Panc1 (cell line): ENCODE results near the gene HOMER2. TPM values are rescaled to one million over a fixed set of nuclear protein-coding genes. Genes with fewer than 3 reads are reported as not detected.

Experiments
- ATAC-seq: fragments of 200-7000 bp; cut with Tn5 transposase; 2 replicates; pipeline ENCODE4 v1.9.1; 2020; ENCODE audit warnings: mild to moderate bottlenecking, moderate library complexity
- BruUV-seq: library from RNA; stranded (reverse); fragments of 400-500 nt; replicated peaks from 2 replicates; lab custom pipeline; 2021; lab: Mats Ljungman, UMichigan
- CTCF ChIA-PET: fragments of 300-600 bp; sonication (Branson Sonifier 250); formaldehyde crosslinking; loops from one replicate; lab custom pipeline; 2022; ENCODE audit warnings: antibody characterized with exemption; lab: Charles Lee
- POLR2A ChIA-PET: fragments of 300-600 bp; sonication (Branson Sonifier 250); formaldehyde crosslinking; loops from one replicate; lab custom pipeline; 2022; ENCODE audit warnings: antibody characterized with exemption; lab: Charles Lee
- DNase-seq: peaks from one replicate; pipeline ENCODE4 v3.0.0-alpha.2; 2010; ENCODE audit warnings: low read depth, low spot score
- H3K27ac ChIP-seq: 2 replicates; pipeline ENCODE4 v1.5.1; 2011; ENCODE audit warnings: mild to moderate bottlenecking, low read length, inconsistent platforms
- H3K27me3 ChIP-seq: fragments of 200-500 bp; sonication (Bioruptor generic); 2 replicates; pipeline ENCODE4 v1.6.0; 2014; ENCODE audit warnings: low read length, inconsistent platforms; ENCODE audit not compliant: control insufficient read depth, insufficient read depth
- H3K36me3 ChIP-seq: fragments of 200-500 bp; sonication (Bioruptor generic); 2 replicates; pipeline ENCODE4 v1.5.1; 2014; ENCODE audit warnings: inconsistent platforms, mild to moderate bottlenecking, low read length, moderate library complexity; ENCODE audit not compliant: control insufficient read depth, insufficient read depth
- H3K4me1 ChIP-seq: 2 replicates; pipeline ENCODE4 v1.5.1; 2011; ENCODE audit warnings: inconsistent platforms, mild to moderate bottlenecking, low read length, moderate library complexity; ENCODE audit not compliant: control insufficient read depth, insufficient read depth
- H3K4me3 ChIP-seq, 2 experiments: 2 replicates each; pipeline ENCODE4 v1.5.1; 2011 to 2012; ENCODE audit warnings: low read depth in 2 of 2, low read length in 2 of 2, mild to moderate bottlenecking in 2 of 2, inconsistent platforms in 1 of 2, moderate library complexity in 1 of 2
- H3K9me3 ChIP-seq: fragments of 200-500 bp; sonication (Bioruptor generic); 2 replicates; pipeline ENCODE4 v1.5.1; 2014; ENCODE audit warnings: low read depth, mild to moderate bottlenecking, inconsistent platforms, low read length, moderate library complexity; ENCODE audit not compliant: control insufficient read depth, insufficient read depth
- CTCF ChIP-seq: fragments of 450-650 bp; IDR thresholded peaks from 2 replicates; pipeline ENCODE4 v1.5.1; 2017; ENCODE audit warnings: mild to moderate bottlenecking
- POLR2AphosphoS5 ChIP-seq: IDR thresholded peaks from 2 replicates; pipeline ENCODE4 v1.6.1; 2012; ENCODE audit warnings: mild to moderate bottlenecking, low read depth, low read length, moderate library complexity
- REST ChIP-seq, 2 experiments: IDR thresholded peaks; 2 replicates each; pipeline ENCODE4 v1.6.1; 2011 to 2012; ENCODE audit warnings: low read depth in 2 of 2, control low read depth in 1 of 2, low read length in 1 of 2, mild to moderate bottlenecking in 1 of 2, moderate library complexity in 1 of 2; ENCODE audit not compliant: insufficient read depth in 1 of 2
- SIN3A ChIP-seq: IDR thresholded peaks from 2 replicates; pipeline ENCODE4 v1.6.1; 2012; ENCODE audit warnings: low read depth, mild to moderate bottlenecking, low read length, moderate library complexity, borderline replicate concordance; ENCODE audit not compliant: insufficient read depth
- TCF7L2 ChIP-seq: IDR thresholded peaks from 2 replicates; pipeline ENCODE4 v1.6.1; 2011; ENCODE audit warnings: mild to moderate bottlenecking, low read depth, low read length, inconsistent platforms
- in situ Hi-C: cut with HindIII; loops from 2 replicates; pipeline ENCODE4 v1.10.0; 2016; ENCODE audit warnings: low sequenced_read_pairs, low pct_unique_long_range_greater_than_20kb
- intact Hi-C: fragments of 100-400 bp; cut with micrococcal nuclease; formaldehyde crosslinking; loops from one replicate; pipeline ENCODE4 v1.10.0; 2022; ENCODE audit not compliant: unreplicated experiment
- total RNA-seq: library from RNA; stranded (reverse); gene quantifications from one replicate; pipeline ENCODE4 v1.2.1, GENCODE V29; 2021; ENCODE audit not compliant: unreplicated experiment

HOMER2 gene
- total RNA-seq, 1 experiment from 2014 or later = 35.9 TPM

- Histone ChIP-seq H3K36me3 (no peaks in the 10 kb centered on the region; the same call in 1 of the 2 replicates), H3K4me1 (no peaks in the 10 kb centered on the region), H3K27me3 (no peaks in the 10 kb centered on the region), H3K27ac (no peak overlapping the region), H3K4me3 (no peak overlapping the region), H3K9me3 (no peaks in the 10 kb centered on the region)
- TF ChIP-seq TCF7L2 (no peak), REST (IDR thresholded peaks at IDR 0.05; ENCODE audit: insufficient read depth in 1 of 2, low read depth in 2 of 2, low read length in 1 of 2) (no peak), POLR2AphosphoS5 (no peak), SIN3A (no peak), CTCF (no peak)
- no TSS peak for BruUV-seq
- intact Hi-C loops (no loop called here), in situ Hi-C loops (no loop called here)
- no peak for ATAC-seq
- ChIA-PET POLR2A (no interaction called here), CTCF (no interaction called here)
- DNase-seq = no peak
Observed at GRCh38 chr15:82845686-82846085, 106.8 kb downstream of the HOMER2 start.

GRCh38 chr15:82843566-82843965 lies 109.0 kb downstream of the HOMER2 start:
- ATAC-seq = no peak
- DNase-seq = no peak
- TF ChIP-seq POLR2AphosphoS5 (no peak), CTCF (no peak), SIN3A (no peak), REST (IDR thresholded peaks at IDR 0.05; ENCODE audit: insufficient read depth in 1 of 2, low read depth in 2 of 2, low read length in 1 of 2) (no peak), TCF7L2 (no peak)
- no peaks in the 10 kb centered on the region for H3K4me1 ChIP-seq
- intact Hi-C loops (no loop called here), in situ Hi-C loops (no loop called here)
- H3K4me3 ChIP-seq = no peak overlapping the region
- H3K27me3 ChIP-seq = no peaks in the 10 kb centered on the region
- ChIA-PET CTCF (no interaction called here), POLR2A (interaction anchor here (0.6 to 0.7 kb wide), 2 partner anchors 133 to 193 kb away, joined by 5 to 7 read pairs; no protein-coding TSS in a partner anchor)
- no TSS peak for BruUV-seq
- no peaks in the 10 kb centered on the region; the same call in 1 of the 2 replicates for H3K36me3 ChIP-seq
- no peaks in the 10 kb centered on the region for H3K9me3 ChIP-seq
- no peak overlapping the region for H3K27ac ChIP-seq
